GM21390 (cell line): ENCODE results near the gene BCL2L2.

Source experiments
- ATAC-seq: cut with Tn5 transposase; IDR thresholded peaks from one replicate; pipeline ENCODE4 v1.9.1; 2021; ENCODE audit not compliant: unreplicated experiment

BCL2L2 gene

GRCh38 chr14:23299986-23300686, 6.5 kb upstream of the BCL2L2 start:
- no peak for ATAC-seq

- ATAC-seq, result no peak
Measured at GRCh38 chr14:23300687-23301223, 5.9 kb upstream of the BCL2L2 start.

GRCh38 chr14:23301288-23301968, 5.2 kb upstream of the BCL2L2 start:
- ATAC-seq, result peak; percentile 75

GRCh38 chr14:23301969-23302289, 4.7 kb upstream of the BCL2L2 start:
- peak; percentile 12 for ATAC-seq

- ATAC-seq, result peak; percentile 36
Measured at GRCh38 chr14:23302290-23303225, 4.1 kb upstream of the BCL2L2 start, which contains the start of gene PPP1R3E. Gene PPP1R3E (minus strand): TSS chr14:23302859. CDS start chr14:23302576, 283 bp downstream.

- no peak for ATAC-seq
Measured at GRCh38 chr14:23307146-23307530, 505 bp downstream of the BCL2L2 start.

- ATAC-seq, result no peak
Measured at GRCh38 chr14:23307687-23308644, 1.3 kb downstream of the BCL2L2 start.

- ATAC-seq, result no peak
Measured at GRCh38 chr14:23308721-23309445, 2.2 kb downstream of the BCL2L2 start.

GRCh38 chr14:23310546-23310945, 3.9 kb downstream of the BCL2L2 start:
- ATAC-seq, result no peak

- ATAC-seq, result no peak
Measured at GRCh38 chr14:23316300-23316699, 9.7 kb downstream of the BCL2L2 start.

- ATAC-seq, result no peak
Measured at GRCh38 chr14:23319746-23320583, 13.3 kb downstream of the BCL2L2 start.

- ATAC-seq, result peak; percentile 87
Measured at GRCh38 chr14:23320584-23321571, 14.2 kb downstream of the BCL2L2 start, which contains the start of gene PABPN1. Gene PABPN1 (plus strand): TSS chr14:23321457. CDS start chr14:23321470, 13 bp downstream.

- peak; percentile 0 for ATAC-seq
Measured at GRCh38 chr14:23321572-23322547, 15.2 kb downstream of the BCL2L2 start.

- no peak for ATAC-seq
Measured at GRCh38 chr14:23322568-23323517, 16.2 kb downstream of the BCL2L2 start.
